OCI-LY1 (cell line): ENCODE results near the gene SCN1B.

ENCODE experiments used
- H2AFZ ChIP-seq: fragments of 200-600 bp; sonication (generic), shearing (Covaris generic); 2 replicates; pipeline ENCODE4 v1.6.0; 2014; ENCODE audit warnings: antibody characterized with exemption, mild to moderate bottlenecking, low read length
- H3F3A ChIP-seq: fragments of 200-600 bp; sonication (generic), shearing (Covaris generic); 2 replicates; pipeline ENCODE4 v1.6.0; 2014; ENCODE audit warnings: mild to moderate bottlenecking, antibody characterized with exemption, low read length, moderate library complexity; ENCODE audit not compliant: insufficient read depth
- H3K27ac ChIP-seq: fragments of 200-600 bp; sonication (generic); 2 replicates; pipeline ENCODE4 v1.5.1; 2014; ENCODE audit warnings: low read length, mixed run types, mild to moderate bottlenecking, low read depth; ENCODE audit not compliant: poor library complexity, severe bottlenecking
- H3K27me3 ChIP-seq: fragments of 200-600 bp; sonication (generic); 2 replicates; pipeline ENCODE4 v1.6.0; 2014; ENCODE audit warnings: antibody characterized with exemption, mild to moderate bottlenecking, low read length, moderate library complexity; ENCODE audit not compliant: insufficient read depth
- H3K36me3 ChIP-seq: fragments of 200-600 bp; sonication (generic); 2 replicates; pipeline ENCODE4 v1.6.1; 2014; ENCODE audit warnings: mild to moderate bottlenecking, antibody characterized with exemption, low read length, moderate library complexity, mixed read lengths; ENCODE audit not compliant: insufficient read depth
- H3K4me1 ChIP-seq: fragments of 200-600 bp; sonication (generic); 2 replicates; pipeline ENCODE4 v1.5.1; 2014; ENCODE audit warnings: mild to moderate bottlenecking, low read length, moderate library complexity; ENCODE audit not compliant: insufficient read depth, severe bottlenecking
- H3K4me2 ChIP-seq: fragments of 200-600 bp; sonication (generic), shearing (Covaris generic); 2 replicates; pipeline ENCODE4 v1.6.1; 2014; ENCODE audit warnings: low read length
- H3K4me3 ChIP-seq: fragments of 200-600 bp; sonication (generic); 2 replicates; pipeline ENCODE4 v1.5.1; 2014; ENCODE audit warnings: low read length, low read depth, mild to moderate bottlenecking, mixed read lengths; ENCODE audit not compliant: poor library complexity, severe bottlenecking
- H3K79me2 ChIP-seq: fragments of 200-600 bp; shearing (Covaris generic); 2 replicates; pipeline ENCODE4 v1.6.1; 2016; ENCODE audit warnings: mixed run types, low read length, mixed read lengths; ENCODE audit not compliant: insufficient read depth
- H3K9ac ChIP-seq: fragments of 200-600 bp; sonication (generic), shearing (Covaris generic); 2 replicates; pipeline ENCODE4 v1.6.1; 2014; ENCODE audit warnings: mild to moderate bottlenecking, low read length, mixed read lengths
- H3K9me2 ChIP-seq: fragments of 200-600 bp; sonication (generic), shearing (Covaris generic); 2 replicates; pipeline ENCODE4 v1.6.1; 2014; ENCODE audit warnings: low read depth, mild to moderate bottlenecking, low read length, mixed read lengths
- H3K9me3 ChIP-seq: fragments of 200-600 bp; shearing (Covaris generic); 2 replicates; pipeline ENCODE4 v1.6.1; 2014; ENCODE audit warnings: low read length, mixed read lengths
- H4K20me1 ChIP-seq: fragments of 200-600 bp; sonication (generic), shearing (Covaris generic); 2 replicates; pipeline ENCODE4 v1.6.0; 2016; ENCODE audit warnings: mild to moderate bottlenecking, low read length; ENCODE audit not compliant: insufficient read depth
- EZH2 ChIP-seq: fragments of 200-600 bp; sonication (generic), shearing (Covaris generic); IDR thresholded peaks from 2 replicates; pipeline ENCODE4 v1.8.0; 2017; ENCODE audit warnings: borderline replicate concordance, mixed run types, mild to moderate bottlenecking, antibody characterized with exemption, low read length, moderate library complexity, mixed read lengths
- TF ChIP-seq, protein P1 (sequence below): fragments of 200-600 bp; sonication (generic), shearing (Covaris generic); IDR thresholded peaks from 2 replicates; pipeline ENCODE4 v1.5.1; 2017; ENCODE audit warnings: mild to moderate bottlenecking, antibody characterized with exemption, low read length, moderate library complexity, mixed read lengths

SCN1B gene

DNA sequence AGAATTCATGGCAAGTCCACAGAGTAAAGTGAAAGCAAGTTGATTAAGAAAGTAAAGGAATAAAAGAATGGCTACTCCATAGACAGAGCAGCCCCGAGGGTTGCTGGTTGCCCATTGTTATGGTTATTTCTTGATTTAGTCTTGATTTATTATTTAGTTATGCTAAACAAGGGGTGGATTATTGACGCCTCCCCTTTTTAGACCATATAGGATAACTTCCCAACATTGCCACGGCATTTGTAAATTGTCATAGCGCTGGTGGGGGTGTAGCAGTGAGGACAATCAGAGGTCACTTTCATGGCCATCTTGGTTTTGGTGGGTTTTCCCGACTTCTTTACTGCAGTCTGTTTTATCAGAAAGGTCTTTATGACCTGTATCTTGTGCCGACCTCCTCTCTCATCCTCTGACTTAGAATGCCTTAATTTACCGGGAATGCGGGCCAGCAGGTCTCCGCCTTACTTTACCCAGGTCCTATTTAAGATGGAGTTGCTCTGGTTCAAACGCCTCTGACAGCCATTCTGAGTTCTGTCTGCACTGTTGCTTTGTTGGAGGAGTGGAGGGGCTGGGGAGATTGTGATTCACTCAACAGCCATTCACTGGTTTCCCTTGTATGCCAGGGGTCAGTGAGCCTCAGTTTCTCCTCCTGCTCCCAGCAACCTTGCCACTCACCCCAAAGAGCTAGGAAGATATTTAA is 38.8 kb downstream of the SCN1B start:
- H3K4me2 ChIP-seq: no peak overlapping the region
- no peak overlapping the region for H3K27ac ChIP-seq
- no peak overlapping the region for H3K4me3 ChIP-seq
- no peaks in the 10 kb centered on the region for H4K20me1 ChIP-seq
- no peaks in the 10 kb centered on the region for H3K79me2 ChIP-seq
- H2AFZ ChIP-seq: no peak overlapping the region
- no peaks in the 10 kb centered on the region for H3K9me3 ChIP-seq
- no peaks in the 10 kb centered on the region for H3F3A ChIP-seq
- no peaks in the 10 kb centered on the region; the same call in 1 of the 2 replicates for H3K36me3 ChIP-seq
- H3K9ac ChIP-seq: no peak overlapping the region
- H3K9me2 ChIP-seq: no peaks in the 10 kb centered on the region
- H3K27me3 ChIP-seq: peaks cover 22% of the 10 kb centered on the region
- TF ChIP-seq, protein P1, sequence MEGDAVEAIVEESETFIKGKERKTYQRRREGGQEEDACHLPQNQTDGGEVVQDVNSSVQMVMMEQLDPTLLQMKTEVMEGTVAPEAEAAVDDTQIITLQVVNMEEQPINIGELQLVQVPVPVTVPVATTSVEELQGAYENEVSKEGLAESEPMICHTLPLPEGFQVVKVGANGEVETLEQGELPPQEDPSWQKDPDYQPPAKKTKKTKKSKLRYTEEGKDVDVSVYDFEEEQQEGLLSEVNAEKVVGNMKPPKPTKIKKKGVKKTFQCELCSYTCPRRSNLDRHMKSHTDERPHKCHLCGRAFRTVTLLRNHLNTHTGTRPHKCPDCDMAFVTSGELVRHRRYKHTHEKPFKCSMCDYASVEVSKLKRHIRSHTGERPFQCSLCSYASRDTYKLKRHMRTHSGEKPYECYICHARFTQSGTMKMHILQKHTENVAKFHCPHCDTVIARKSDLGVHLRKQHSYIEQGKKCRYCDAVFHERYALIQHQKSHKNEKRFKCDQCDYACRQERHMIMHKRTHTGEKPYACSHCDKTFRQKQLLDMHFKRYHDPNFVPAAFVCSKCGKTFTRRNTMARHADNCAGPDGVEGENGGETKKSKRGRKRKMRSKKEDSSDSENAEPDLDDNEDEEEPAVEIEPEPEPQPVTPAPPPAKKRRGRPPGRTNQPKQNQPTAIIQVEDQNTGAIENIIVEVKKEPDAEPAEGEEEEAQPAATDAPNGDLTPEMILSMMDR: no peak
- no peak for TF ChIP-seq EZH2
- peaks cover 14% of the 10 kb centered on the region for H3K4me1 ChIP-seq

DNA sequence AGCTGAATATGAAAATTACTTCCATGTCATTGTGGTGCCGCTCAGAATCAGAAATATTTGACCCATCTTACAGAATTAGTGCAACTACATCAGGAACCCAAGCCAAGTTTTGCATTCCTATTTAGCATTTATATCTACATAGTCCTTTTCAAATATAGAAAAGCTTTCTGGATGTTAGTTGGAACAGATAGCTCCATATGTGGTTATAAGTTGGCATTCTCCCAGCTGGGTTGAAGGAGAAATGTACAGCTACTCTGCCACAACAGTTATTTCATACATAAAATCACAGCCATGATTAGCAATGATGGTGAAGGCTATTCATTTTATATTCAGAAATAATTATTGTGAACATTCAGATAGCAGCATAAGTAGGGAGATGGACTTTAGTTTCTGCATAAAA is 39.4 kb downstream of the SCN1B start:
- no peaks in the 10 kb centered on the region for H3K79me2 ChIP-seq
- no peaks in the 10 kb centered on the region for H4K20me1 ChIP-seq
- no peak overlapping the region for H3K4me3 ChIP-seq
- H3K9me2 ChIP-seq: no peaks in the 10 kb centered on the region
- H3K4me1 ChIP-seq: peaks cover 11% of the 10 kb centered on the region
- H2AFZ ChIP-seq: no peak overlapping the region
- no peaks in the 10 kb centered on the region for H3K9me3 ChIP-seq
- H3K27ac ChIP-seq: no peak overlapping the region
- H3K36me3 ChIP-seq: no peaks in the 10 kb centered on the region; the same call in 1 of the 2 replicates
- H3F3A ChIP-seq: no peaks in the 10 kb centered on the region
- H3K27me3 ChIP-seq: peaks cover 22% of the 10 kb centered on the region
- TF ChIP-seq EZH2: no peak
- TF ChIP-seq, protein P1: no peak
- H3K4me2 ChIP-seq: no peak overlapping the region
- no peak overlapping the region for H3K9ac ChIP-seq

DNA sequence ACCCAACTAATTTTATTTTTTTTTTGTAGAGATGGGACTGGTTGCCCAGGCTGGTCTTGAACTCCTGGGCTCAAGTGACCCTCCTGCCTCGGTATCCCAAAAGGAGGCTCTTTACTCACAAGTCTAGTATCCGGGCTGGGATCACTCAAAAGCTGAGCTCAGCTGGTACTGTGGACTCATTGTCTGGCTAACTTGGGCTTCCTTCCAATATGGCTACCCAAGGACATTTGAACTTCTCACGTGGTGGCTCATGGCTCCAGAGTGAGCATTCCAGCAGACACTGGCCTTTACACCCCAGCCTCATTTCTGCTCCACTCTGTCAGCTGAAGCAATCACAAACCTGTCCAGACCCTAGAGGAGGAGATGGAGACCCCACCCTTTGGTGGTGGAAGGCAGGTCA is 40.2 kb downstream of the SCN1B start:
- H3K79me2 ChIP-seq: no peaks in the 10 kb centered on the region
- no peak overlapping the region for H2AFZ ChIP-seq
- H3K9me3 ChIP-seq: no peaks in the 10 kb centered on the region
- no peaks in the 10 kb centered on the region for H4K20me1 ChIP-seq
- no peak overlapping the region for H3K4me2 ChIP-seq
- no peaks in the 10 kb centered on the region; the same call in 1 of the 2 replicates for H3K36me3 ChIP-seq
- H3K9me2 ChIP-seq: no peaks in the 10 kb centered on the region
- no peak overlapping the region for H3K4me3 ChIP-seq
- TF ChIP-seq EZH2: no peak
- TF ChIP-seq, protein P1: no peak
- peaks cover 22% of the 10 kb centered on the region for H3K27me3 ChIP-seq
- no peaks in the 10 kb centered on the region for H3F3A ChIP-seq
- no peak overlapping the region for H3K27ac ChIP-seq
- H3K4me1 ChIP-seq: peaks cover 11% of the 10 kb centered on the region
- no peak overlapping the region for H3K9ac ChIP-seq
